Naive thymus-derived CD4-positive, alpha-beta T cell (primary cell): Measurements from ENCODE around the gene FUT7. TPM values are rescaled to one million over a fixed set of nuclear protein-coding genes. Genes with fewer than 3 reads are reported as not detected.

Experiments used
- ATAC-seq: fragments of 150-1000 bp; cut with Tn5 transposase; 2 replicates; pipeline ENCODE4 v1.10.0; 2021; ENCODE audit warnings: mild to moderate bottlenecking, moderate library complexity
- CTCF ChIA-PET: fragments of 350-600 bp; sonication (Branson Sonifier 250); formaldehyde crosslinking; loops from one replicate; lab custom pipeline; 2021; ENCODE audit warnings: antibody characterized with exemption; lab: Charles Lee
- POLR2A ChIA-PET: fragments of 350-600 bp; sonication (Branson Sonifier 250); formaldehyde crosslinking; loops from one replicate; lab custom pipeline; 2021; ENCODE audit warnings: antibody characterized with exemption, inconsistent platforms; lab: Charles Lee
- DNase-seq, 9 donors: peaks; one replicate each; pipeline versions ENCODE4 v3.0.0 to v3.0.0-alpha.2; 2020 to 2022; ENCODE audit warnings: mixed read lengths in 1 of 9
- H3K27ac ChIP-seq: one replicate; pipeline ENCODE4 v1.7.0; 2013; ENCODE audit warnings: mild to moderate bottlenecking, low read depth, low read length, moderate library complexity
- H3K27me3 ChIP-seq, 2 donors: one replicate each; pipeline ENCODE4 v1.7.0; 2013; ENCODE audit warnings: low read length in 2 of 2, mild to moderate bottlenecking in 2 of 2, moderate library complexity in 2 of 2; ENCODE audit not compliant: control insufficient read depth in 2 of 2, insufficient read depth in 2 of 2
- H3K36me3 ChIP-seq, 3 experiments: 1 replicate in 2 of 3; 2 replicates in 1 of 3; pipeline ENCODE4 v1.7.0; 2013; ENCODE audit warnings: low read length in 3 of 3, mild to moderate bottlenecking in 3 of 3, moderate library complexity in 1 of 3; ENCODE audit not compliant: insufficient read depth in 3 of 3, control insufficient read depth in 2 of 3
- H3K4me1 ChIP-seq, 2 donors: one replicate each; pipeline ENCODE4 v1.7.0; 2013; ENCODE audit warnings: low read length in 2 of 2, mild to moderate bottlenecking in 2 of 2, moderate library complexity in 1 of 2; ENCODE audit not compliant: control insufficient read depth in 2 of 2, insufficient read depth in 2 of 2
- H3K4me3 ChIP-seq: 2 replicates; pipeline ENCODE4 v1.7.0; 2013; ENCODE audit warnings: mild to moderate bottlenecking, low read length
- H3K9me3 ChIP-seq, 3 experiments: 1 replicate in 2 of 3; 2 replicates in 1 of 3; pipeline ENCODE4 v1.7.0; 2013; ENCODE audit warnings: low read length in 3 of 3; ENCODE audit not compliant: control insufficient read depth in 2 of 3
- H3K27ac Mint-ChIP-seq, 9 donors: one replicate each; pipeline ENCODE4 v1.8.0; 2020 to 2022; ENCODE audit warnings: mixed read lengths in 9 of 9, mild to moderate bottlenecking in 8 of 9, moderate library complexity in 5 of 9, inconsistent platforms in 2 of 9
- H3K27me3 Mint-ChIP-seq, 5 donors: one replicate each; pipeline ENCODE4 v1.8.0; 2021 to 2022; ENCODE audit warnings: mixed read lengths in 5 of 5, mild to moderate bottlenecking in 1 of 5
- H3K36me3 Mint-ChIP-seq, 5 donors: one replicate each; pipeline ENCODE4 v1.8.0; 2020 to 2022; ENCODE audit warnings: mixed read lengths in 5 of 5, mild to moderate bottlenecking in 3 of 5, inconsistent platforms in 1 of 5
- H3K4me1 Mint-ChIP-seq, 7 donors: one replicate each; pipeline ENCODE4 v1.8.0; 2020 to 2022; ENCODE audit warnings: mixed read lengths in 7 of 7, mild to moderate bottlenecking in 3 of 7, inconsistent platforms in 1 of 7
- H3K4me3 Mint-ChIP-seq, 10 donors: one replicate each; pipeline ENCODE4 v1.8.0; 2020 to 2022; ENCODE audit warnings: mild to moderate bottlenecking in 10 of 10, mixed read lengths in 10 of 10, moderate library complexity in 6 of 10, inconsistent platforms in 2 of 10
- H3K9me3 Mint-ChIP-seq, 11 donors: one replicate each; pipeline ENCODE4 v1.8.0; 2020 to 2022; ENCODE audit warnings: mixed read lengths in 11 of 11, mild to moderate bottlenecking in 4 of 11, inconsistent platforms in 1 of 11, moderate library complexity in 1 of 11
- intact Hi-C, 2 donors: fragments of 100-400 bp; cut with micrococcal nuclease; formaldehyde crosslinking; loops; one replicate each; pipeline ENCODE4 v1.15.1; 2023
- polyA plus RNA-seq, 2 donors: library from polyadenylated mRNA; unstranded; fragments of 300-500 nt; fragmentation: Illumina TruSeq; gene quantifications; one replicate each; pipeline ENCODE4 v1.2.3, GENCODE V29; 2021
- total RNA-seq, 6 experiments: library from RNA in 5 of 6; stranded (reverse) in 5 of 6; gene quantifications; 1 replicate in 5 of 6; 2 replicates in 1 of 6; pipeline ENCODE4 v1.2.3 and lab custom pipeline; 2021 to 2026

The FUT7 gene
- total and polyA plus RNA-seq, 7 experiments from 2014 or later = 0.06 to 4.6 (median 0.32) TPM; not detected in 1

- no peak overlapping the region for H3K4me3 Mint-ChIP-seq
- no peak overlapping the region for H3K27ac ChIP-seq
- H3K4me1 Mint-ChIP-seq = peaks cover 10 to 44% (median 29%) of the 10 kb centered on the region in 7 donors
- peaks cover 0 to 7% (median 0%) of the 10 kb centered on the region in 5 donors for H3K36me3 Mint-ChIP-seq
- POLR2A ChIA-PET = interaction anchor here (0.6 kb wide), 2 partner anchors 57 to 113 kb away, joined by 3 read pairs; no protein-coding TSS in a partner anchor
- no peaks in the 10 kb centered on the region for H3K9me3 ChIP-seq
- peaks cover 0 to 9% (median 0%) of the 10 kb centered on the region in 3 experiments for H3K36me3 ChIP-seq
- ATAC-seq (no peak), DNase-seq (no peak)
- no peaks in the 10 kb centered on the region for H3K27me3 ChIP-seq
- intact Hi-C loops = no loop called here
- no peak overlapping the region for H3K27ac Mint-ChIP-seq
- no peak overlapping the region for H3K4me3 ChIP-seq
- H3K4me1 ChIP-seq = peaks cover 17 to 53% of the 10 kb centered on the region in 2 donors
- peaks cover 0 to 9% (median 5%) of the 10 kb centered on the region in 5 donors for H3K27me3 Mint-ChIP-seq
- no peaks in the 10 kb centered on the region for H3K9me3 Mint-ChIP-seq
- CTCF ChIA-PET = interaction anchor here (1.3 kb wide), 1 partner anchor 34 kb away, joined by 3 read pairs; no protein-coding TSS in a partner anchor
Measured at GRCh38 chr9:136995362-136995761, 36.5 kb downstream of the FUT7 start.

- CTCF ChIA-PET = no interaction called here
- H3K4me1 Mint-ChIP-seq = peaks cover 10 to 40% (median 25%) of the 10 kb centered on the region in 7 donors
- intact Hi-C loops = loop anchor here in 1 of 2 donors (5.0 kb wide), 2 partner anchors 43 to 427 kb away; partner anchors contain the start of genes EXD3, LCN12 and NOXA1
Measured at GRCh38 chr9:136994888-136995230, 37.0 kb downstream of the FUT7 start.

GRCh38 chr9:136994180-136994887 lies 37.6 kb downstream of the FUT7 start:
- no peak overlapping the region for H3K27ac Mint-ChIP-seq
- Histone ChIP-seq H3K27ac (no peak overlapping the region), H3K27me3 (no peaks in the 10 kb centered on the region), H3K4me1 (peaks cover 17 to 44% of the 10 kb centered on the region in 2 donors), H3K4me3 (no peak overlapping the region), H3K36me3 (peaks cover 0 to 9% (median 0%) of the 10 kb centered on the region in 3 experiments), H3K9me3 (no peaks in the 10 kb centered on the region)
- peak overlapping the region in 4 of 10 donors; percentile 38 to 89 (median 84) for H3K4me3 Mint-ChIP-seq
- ChIA-PET CTCF (no interaction called here), POLR2A (interaction anchor here (0.8 to 1.0 kb wide), 2 partner anchors 203 to 266 kb away, joined by 3 read pairs; partner anchors contain the start of gene TMEM141)
- ATAC-seq = no peak
- H3K36me3 Mint-ChIP-seq = peaks cover 0 to 7% (median 0%) of the 10 kb centered on the region in 5 donors
- intact Hi-C loops = loop anchor here in 1 of 2 donors (5.0 kb wide), 2 partner anchors 42 to 428 kb away; partner anchors contain the start of genes EXD3, LCN12 and NOXA1
- no peaks in the 10 kb centered on the region for H3K9me3 Mint-ChIP-seq
- peaks cover 10 to 39% (median 25%) of the 10 kb centered on the region in 7 donors for H3K4me1 Mint-ChIP-seq
- DNase-seq = no peak
- H3K27me3 Mint-ChIP-seq = peaks cover 0 to 16% (median 5%) of the 10 kb centered on the region in 5 donors

More at GRCh38 chr9:136994888-136995230, 37.0 kb downstream of the FUT7 start:
- no peak overlapping the region for H3K4me3 Mint-ChIP-seq
- DNase-seq (no peak), ATAC-seq (no peak)
- H3K9me3 Mint-ChIP-seq = no peaks in the 10 kb centered on the region
- peaks cover 0 to 7% (median 0%) of the 10 kb centered on the region in 5 donors for H3K36me3 Mint-ChIP-seq
- POLR2A ChIA-PET = no interaction called here
- H3K9me3 ChIP-seq = no peaks in the 10 kb centered on the region
- no peaks in the 10 kb centered on the region for H3K27me3 ChIP-seq
- peaks cover 17 to 48% of the 10 kb centered on the region in 2 donors for H3K4me1 ChIP-seq
- no peak overlapping the region for H3K27ac ChIP-seq
- peaks cover 0 to 9% (median 0%) of the 10 kb centered on the region in 3 experiments for H3K36me3 ChIP-seq
- H3K27me3 Mint-ChIP-seq = peaks cover 0 to 13% (median 5%) of the 10 kb centered on the region in 5 donors
- no peak overlapping the region for H3K4me3 ChIP-seq
- no peak overlapping the region for H3K27ac Mint-ChIP-seq

GRCh38 chr9:136992819-136993369 lies 39.0 kb downstream of the FUT7 start:
- Mint-ChIP-seq H3K27me3 (peaks cover 2 to 19% (median 6%) of the 10 kb centered on the region in 5 donors), H3K4me1 (peaks cover 5 to 29% (median 20%) of the 10 kb centered on the region in 7 donors), H3K9me3 (peaks cover 0 to 1% (median 0%) of the 10 kb centered on the region in 11 donors), H3K36me3 (peaks cover 0 to 7% (median 0%) of the 10 kb centered on the region in 5 donors), H3K4me3 (peak overlapping the region; percentile 76 to 90 (median 86)), H3K27ac (peak overlapping the region; percentile 48 to 89 (median 79))
- intact Hi-C loops = loop anchor here (1.0 to 5.0 kb wide), 16 partner anchors 15 to 510 kb away; partner anchors contain the start of genes ABCA2 (in 1 of the 2), EXD3 (in 1 of the 2), FBXW5 (in 1 of the 2) and LCN12 (in 1 of the 2)
- Histone ChIP-seq H3K4me3 (peak overlapping the region; percentile 74), H3K4me1 (peaks cover 17 to 30% of the 10 kb centered on the region in 2 donors), H3K36me3 (peaks cover 0 to 9% (median 0%) of the 10 kb centered on the region in 3 experiments), H3K27me3 (no peaks in the 10 kb centered on the region), H3K27ac (peak overlapping the region; percentile 81), H3K9me3 (no peaks in the 10 kb centered on the region)
- ChIA-PET POLR2A (interaction anchor here (0.6 to 2.3 kb wide), 6 partner anchors 18 to 202 kb away, joined by 3 to 6 read pairs (median 4); partner anchors contain the start of genes C8G, FBXW5, MAN1B1 and TMEM141), CTCF (interaction anchor here (0.6 to 2.5 kb wide), 5 partner anchors 12 to 597 kb away, joined by 3 to 8 read pairs (median 3); partner anchors contain the start of gene FUT7)
- DNase-seq = no peak
- ATAC-seq = no peak

GRCh38 chr9:136991993-136992818 lies 39.7 kb downstream of the FUT7 start, which contains the start of gene PAXX:
TSS of gene PAXX (plus strand) at chr9:136992422. CDS start at chr9:136992444, 22 bp downstream.
- CTCF ChIA-PET = interaction anchor here (0.6 to 2.5 kb wide), 5 partner anchors 11 to 596 kb away, joined by 3 to 8 read pairs (median 3); partner anchors contain the start of gene FUT7
- POLR2A ChIA-PET = interaction anchor here (0.6 to 2.3 kb wide), 9 partner anchors 11 to 248 kb away, joined by 3 to 6 read pairs (median 4); partner anchors contain the start of genes C8G, FBXW5, MAN1B1 and SAPCD2

More at GRCh38 chr9:136991993-136992818, 39.7 kb downstream of the FUT7 start, which contains the start of gene PAXX:
- peak; percentile 90 to 99 (median 93) for DNase-seq
- Mint-ChIP-seq H3K4me3 (peak within 1 kb of the TSS; percentile 76 to 90 (median 86)), H3K27ac (peak within 1 kb of the TSS; percentile 48 to 89 (median 88)), H3K4me1 (peaks cover 0 to 25% (median 15%) of the 10 kb centered on the region in 7 donors), H3K27me3 (peaks cover 5 to 22% (median 5%) of the 10 kb centered on the region in 5 donors), H3K9me3 (peaks cover 0 to 1% (median 0%) of the 10 kb centered on the region in 11 donors), H3K36me3 (peaks cover 0 to 7% (median 0%) of the 10 kb centered on the region in 5 donors)
- intact Hi-C loops = loop anchor here (1.0 to 5.0 kb wide), 16 partner anchors 14 to 509 kb away; partner anchors contain the start of genes ABCA2 (in 1 of the 2), EXD3 (in 1 of the 2), FBXW5 (in 1 of the 2) and LCN12 (in 1 of the 2)
- H3K36me3 ChIP-seq = peaks cover 0 to 9% (median 0%) of the 10 kb centered on the region in 3 experiments
- H3K4me1 ChIP-seq = peaks cover 17 to 23% of the 10 kb centered on the region in 2 donors
- peak within 1 kb of the TSS; percentile 74 for H3K4me3 ChIP-seq
- peak within 1 kb of the TSS; percentile 81 for H3K27ac ChIP-seq
- no peaks in the 10 kb centered on the region for H3K27me3 ChIP-seq
- ATAC-seq = peak; percentile 96
- no peaks in the 10 kb centered on the region for H3K9me3 ChIP-seq
